Fibroblast of upper back skin (primary cell): ENCODE measurements around the gene LSMEM2.
A peak's percentile ranks its signal among the peaks of the same experiment; 100 is the strongest.

Source experiments
- DNase-seq: peaks from one replicate; pipeline ENCODE4 v3.0.0-alpha.2; 2013

The LSMEM2 gene

GRCh38 chr3:50324351-50325112 is 45.6 kb downstream of the LSMEM2 start:
- DNase-seq, result peak; percentile 65

DNA sequence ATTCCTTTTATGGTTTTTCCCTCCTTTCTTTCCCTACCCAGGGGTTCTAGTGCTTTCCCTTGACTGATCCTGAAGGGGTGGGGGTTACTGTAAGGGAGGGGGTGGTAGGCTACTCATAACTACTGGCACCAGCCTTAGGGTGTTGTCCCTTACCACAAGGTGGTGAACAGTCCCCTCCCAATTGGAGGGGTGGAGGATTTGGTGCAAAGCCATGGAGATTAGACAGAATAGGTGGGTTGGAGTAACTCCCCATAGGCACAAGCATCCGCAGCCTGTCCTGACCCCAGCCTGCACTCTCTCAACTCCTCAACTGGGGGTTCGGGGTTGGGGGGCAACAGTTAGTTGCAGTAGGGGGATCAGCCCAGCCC is 46.2 kb downstream of the LSMEM2 start:
- DNase-seq, result no peak

GRCh38 chr3:50325497-50326181 is 46.8 kb downstream of the LSMEM2 start:
- no peak for DNase-seq

- DNase-seq, result no peak
These were observed 47.3 kb downstream of the LSMEM2 start for GRCh38 chr3:50326182-50326541.

DNA sequence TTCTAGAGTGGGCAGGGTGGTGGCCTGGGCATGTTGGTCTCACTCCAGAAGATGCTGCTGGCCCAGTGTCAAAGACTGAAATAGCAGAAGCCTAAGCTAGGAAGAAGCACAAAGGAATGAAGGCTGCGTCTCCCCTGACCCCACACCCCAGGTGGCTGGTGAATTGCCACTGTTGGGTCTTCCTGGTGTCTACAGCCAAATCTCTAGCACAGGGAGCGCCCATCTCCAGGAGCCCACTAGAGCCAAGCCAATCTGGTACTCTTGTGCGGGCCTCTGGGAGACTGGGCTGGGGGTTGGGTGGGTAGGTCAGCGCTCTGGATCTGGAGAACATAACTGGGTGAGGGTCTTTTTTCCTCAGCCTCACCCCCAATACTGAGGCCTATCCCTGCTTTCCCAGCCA is 48.2 kb downstream of the LSMEM2 start:
- no peak for DNase-seq

- peak; percentile 94 for DNase-seq
These were observed 49.2 kb downstream of the LSMEM2 start, which contains the start of gene TUSC2 for GRCh38 chr3:50327943-50328691. Gene TUSC2 (minus strand): TSS chr3:50328223. CDS start chr3:50328099, 124 bp downstream.

GRCh38 chr3:50330330-50330729 is 51.4 kb downstream of the LSMEM2 start:
- no peak for DNase-seq

DNA sequence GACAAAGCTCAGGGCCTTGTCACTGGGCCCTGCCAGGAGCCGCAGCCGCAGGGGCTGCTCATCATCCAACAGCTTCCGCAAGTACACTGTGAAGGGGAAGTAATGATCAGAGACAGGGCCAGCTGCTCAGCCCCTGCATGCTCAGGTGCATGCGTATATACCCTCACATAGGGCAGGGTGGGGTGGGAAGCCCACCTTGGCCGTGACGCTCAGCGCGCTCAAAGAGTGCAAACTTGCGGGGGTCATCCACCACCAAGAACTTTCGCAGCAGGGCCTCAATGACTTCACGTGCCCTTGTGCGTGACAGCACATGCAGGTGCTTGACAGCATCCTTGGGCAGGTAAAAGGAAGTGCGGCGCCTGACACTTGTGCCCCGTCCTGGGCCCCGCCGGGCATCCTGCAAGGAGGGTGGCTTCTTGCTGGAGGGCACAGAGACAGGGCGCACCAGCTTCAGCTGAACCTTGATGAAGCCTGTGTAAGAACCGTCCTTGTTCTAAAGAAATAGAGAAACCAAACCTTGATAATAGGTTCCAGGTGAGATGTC is 52.5 kb downstream of the LSMEM2 start:
- DNase-seq, result no peak

DNA sequence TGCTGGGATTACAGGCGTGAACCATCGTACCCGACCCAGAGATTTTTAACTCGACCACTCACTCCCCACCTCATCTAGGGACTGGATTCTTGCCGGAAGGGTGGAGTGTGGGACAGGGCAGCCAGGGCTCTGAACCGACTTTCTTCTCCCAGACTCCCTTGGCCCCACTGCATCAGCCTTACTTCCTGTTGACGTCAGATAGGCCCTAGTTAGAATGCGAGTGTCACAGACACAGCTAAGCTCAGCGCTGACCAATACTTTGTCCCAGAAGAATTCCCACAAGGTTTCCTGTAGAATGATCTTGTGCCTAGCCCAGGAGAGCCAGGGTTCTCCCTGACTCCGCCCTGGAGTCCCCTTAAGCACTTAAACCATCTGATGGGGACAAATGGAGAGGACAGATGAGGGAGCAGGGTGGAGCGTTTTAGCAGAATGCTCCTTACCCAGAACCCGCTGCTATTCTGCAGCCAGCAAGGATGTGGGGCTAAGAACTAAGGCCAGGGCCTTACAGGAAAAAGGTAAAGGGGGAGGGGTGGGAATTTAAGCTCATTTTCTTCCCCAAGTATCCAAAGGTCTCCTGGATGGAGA is 54.9 kb downstream of the LSMEM2 start:
- DNase-seq, result peak; percentile 45

GRCh38 chr3:50334339-50335075 is 55.6 kb downstream of the LSMEM2 start:
- no peak for DNase-seq

DNA sequence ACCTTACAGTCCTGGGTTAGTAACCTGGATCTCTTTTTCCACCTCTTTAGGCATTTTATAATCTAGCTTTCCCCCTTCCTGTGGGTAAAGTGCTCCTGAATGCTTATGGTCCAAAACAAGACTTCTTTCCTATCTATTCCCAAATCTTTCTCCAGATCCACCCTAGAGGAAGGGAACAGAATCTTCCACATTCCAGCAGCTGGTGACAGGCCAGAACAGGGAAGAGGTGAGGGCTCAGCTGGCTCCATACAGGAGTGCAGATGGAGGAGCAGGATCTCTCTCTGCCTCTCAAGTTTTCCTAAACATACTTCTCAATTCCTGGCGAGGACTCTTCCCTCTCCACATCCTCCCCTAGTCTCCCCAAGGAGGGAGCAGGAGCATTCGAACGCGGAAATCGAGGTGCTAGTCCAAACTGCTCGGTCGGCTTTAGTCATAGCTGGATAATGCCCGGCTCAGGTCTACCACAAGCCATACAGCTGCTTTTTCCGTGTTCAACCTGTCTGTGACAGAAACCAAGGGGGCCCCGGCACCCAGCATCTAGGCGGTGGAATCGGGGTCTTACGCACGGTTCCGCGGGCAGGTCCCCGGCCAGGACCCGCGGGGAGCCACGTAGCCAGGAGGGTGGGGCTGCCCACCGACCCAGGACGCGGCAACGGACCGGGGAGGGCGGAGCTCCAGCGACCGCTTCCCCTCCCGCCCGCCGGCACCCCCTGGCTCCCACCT is 57.7 kb downstream of the LSMEM2 start:
- DNase-seq, result peak; percentile 21

DNA sequence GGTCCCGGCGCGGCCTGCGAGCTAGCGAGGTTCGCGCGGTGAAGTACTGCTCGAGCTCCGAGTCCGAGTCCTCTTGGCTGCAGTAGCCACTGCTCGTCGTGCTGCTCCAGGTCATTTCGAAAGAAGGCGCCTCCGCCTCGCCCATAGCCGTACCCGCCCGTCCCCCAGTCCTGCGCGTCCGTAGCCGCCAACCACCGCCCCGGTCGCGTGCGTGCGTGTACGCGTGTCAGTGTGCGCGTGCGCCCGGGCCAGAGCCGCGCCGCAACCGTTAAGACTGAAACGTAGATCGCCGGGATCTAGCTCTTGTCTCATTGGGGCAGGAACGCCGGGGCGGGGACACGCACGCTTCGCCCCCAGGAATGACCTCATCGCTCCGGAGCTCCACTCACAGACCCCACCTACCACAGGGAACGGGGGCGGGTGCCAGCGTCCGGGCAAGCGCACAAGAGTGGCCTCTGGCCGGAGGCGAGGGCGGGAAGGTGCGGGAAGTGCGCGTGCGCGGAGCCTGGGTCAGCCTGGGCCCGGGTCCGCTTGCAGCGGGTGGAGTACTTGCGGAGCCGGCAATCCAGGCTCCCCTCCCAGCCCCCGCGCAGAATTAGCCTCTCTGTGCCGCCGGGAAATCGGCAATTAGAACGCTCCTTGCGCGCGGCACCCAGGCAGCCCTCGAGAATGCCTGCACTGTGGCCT is 58.4 kb downstream of the LSMEM2 start:
- peak; percentile 99 for DNase-seq
